Endothelial cell of umbilical vein (primary cell): ENCODE measurements around the gene LRRC56. TPM values are rescaled to one million over a fixed set of nuclear protein-coding genes. Genes with fewer than 3 reads are reported as not detected.

ENCODE experiments used
- BruUV-seq: library from RNA; stranded (reverse); fragments of 400-500 nt; replicated peaks from 2 replicates; lab custom pipeline; 2021; lab: Mats Ljungman, UMichigan
- CTCF ChIA-PET: fragments of 300-600, 350-600 bp; sonication (Branson Sonifier 250); formaldehyde crosslinking; loops from one replicate; lab custom pipeline; 2021; ENCODE audit warnings: antibody characterized with exemption, inconsistent platforms; lab: Charles Lee
- POLR2A ChIA-PET: fragments of 300-600, 350-600 bp; sonication (Branson Sonifier 250); formaldehyde crosslinking; loops from one replicate; lab custom pipeline; 2021; ENCODE audit warnings: antibody characterized with exemption, inconsistent platforms; lab: Charles Lee
- DNase-seq: peaks from one replicate; pipeline ENCODE4 v3.0.0-alpha.2; 2011; ENCODE audit warnings: low read depth, low spot score
- FAIRE-seq: peaks from 2 replicates; lab custom pipeline; 2011; peaks lifted over from hg19 to GRCh38; lab: Jason Lieb, UNC
- H2AFZ ChIP-seq: 2 replicates; pipeline ENCODE4 v1.6.0; 2012; ENCODE audit warnings: low read depth, low read length, control low read depth, inconsistent platforms
- H3K27ac ChIP-seq: 2 replicates; pipeline ENCODE4 v1.5.1; 2011; ENCODE audit warnings: low read depth, mild to moderate bottlenecking, control low read depth, low read length, moderate library complexity; ENCODE audit not compliant: insufficient read depth
- H3K27me3 ChIP-seq, 2 experiments: 2 replicates each; pipeline versions ENCODE4 v1.6.0 to v1.6.1; 2011; ENCODE audit warnings: low read length in 2 of 2, mixed read lengths in 1 of 2; ENCODE audit not compliant: control insufficient read depth in 2 of 2, insufficient read depth in 2 of 2
- H3K36me3 ChIP-seq, 2 experiments: 2 replicates in 1 of 2; 3 replicates in 1 of 2; pipeline ENCODE4 v1.5.1; 2011; ENCODE audit warnings: low read length in 2 of 2, mild to moderate bottlenecking in 1 of 2, moderate library complexity in 1 of 2; ENCODE audit not compliant: control insufficient read depth in 2 of 2, insufficient read depth in 2 of 2; ENCODE audit errors: extremely low read depth in 1 of 2
- H3K4me1 ChIP-seq: 3 replicates; pipeline ENCODE4 v1.5.1; 2011; ENCODE audit warnings: mild to moderate bottlenecking, low read length; ENCODE audit not compliant: control insufficient read depth, insufficient read depth; ENCODE audit errors: extremely low read depth
- H3K4me2 ChIP-seq: 2 replicates; pipeline ENCODE4 v1.6.1; 2011; ENCODE audit warnings: low read length, control low read depth, mixed read lengths; ENCODE audit not compliant: insufficient read depth
- H3K4me3 ChIP-seq, 3 experiments: fragments of 200-600 bp in 1 of 3; sonication (generic), shearing (Covaris generic) in 1 of 3; replicated peaks in 1 of 3; 2 replicates each; pipeline ENCODE4 v1.5.1; 2011 to 2016; ENCODE audit warnings: control low read depth in 3 of 3, low read length in 3 of 3, mild to moderate bottlenecking in 2 of 3, inconsistent platforms in 1 of 3, low read depth in 1 of 3, moderate library complexity in 1 of 3; ENCODE audit not compliant: insufficient read depth in 1 of 3
- H3K79me2 ChIP-seq: 2 replicates; pipeline ENCODE4 v1.6.0; 2012; ENCODE audit warnings: low read length, inconsistent platforms; ENCODE audit not compliant: control insufficient read depth, insufficient read depth
- H3K9ac ChIP-seq: replicated peaks from 2 replicates; pipeline ENCODE3; 2011; ENCODE audit warnings: low read length, control low read depth; ENCODE audit not compliant: insufficient read depth; ENCODE audit errors: extremely low read depth
- H3K9me1 ChIP-seq: replicated peaks from 3 replicates; pipeline ENCODE4 v1.6.0; 2011; ENCODE audit warnings: mild to moderate bottlenecking, low read length; ENCODE audit not compliant: control insufficient read depth, insufficient read depth; ENCODE audit errors: extremely low read depth
- H3K9me3 ChIP-seq: replicated peaks from 2 replicates; pipeline ENCODE4 v1.5.1; 2012; ENCODE audit warnings: low read length, inconsistent platforms; ENCODE audit not compliant: control insufficient read depth, insufficient read depth
- H4K20me1 ChIP-seq: replicated peaks from 2 replicates; pipeline ENCODE3; 2011; ENCODE audit warnings: mild to moderate bottlenecking, low read length; ENCODE audit not compliant: control insufficient read depth, insufficient read depth; ENCODE audit errors: extremely low read depth
- CTCF ChIP-seq, 2 donors: IDR thresholded peaks; 1 replicate in 1 of 2; 2 replicates in 1 of 2; pipeline ENCODE4 v1.5.1; 2011; ENCODE audit warnings: low read length in 2 of 2, mild to moderate bottlenecking in 2 of 2, moderate library complexity in 2 of 2, control low read depth in 1 of 2, inconsistent platforms in 1 of 2, low read depth in 1 of 2; ENCODE audit not compliant: insufficient read depth in 1 of 2; ENCODE audit errors: extremely low read depth in 1 of 2
- EZH2 ChIP-seq: IDR thresholded peaks from 2 replicates; pipeline ENCODE4 v1.6.1; 2012; ENCODE audit warnings: borderline replicate concordance, low read depth, mild to moderate bottlenecking, moderate library complexity, low read length, inconsistent platforms; ENCODE audit not compliant: severe bottlenecking
- FOS ChIP-seq: IDR thresholded peaks from 2 replicates; pipeline ENCODE4 v1.6.1; 2011; ENCODE audit warnings: mild to moderate bottlenecking, low read length, moderate library complexity, borderline replicate concordance; ENCODE audit not compliant: insufficient read depth
- GATA2 ChIP-seq: IDR thresholded peaks from 2 replicates; pipeline ENCODE4 v1.7.0; 2011; ENCODE audit warnings: low read depth, mild to moderate bottlenecking, moderate library complexity, mixed read lengths, low read length; ENCODE audit not compliant: insufficient read length, insufficient read depth
- JUN ChIP-seq: IDR thresholded peaks from 2 replicates; pipeline ENCODE4 v1.6.1; 2011; ENCODE audit warnings: borderline replicate concordance, low read depth; ENCODE audit not compliant: insufficient read length, insufficient read depth
- MAX ChIP-seq: IDR thresholded peaks from 2 replicates; pipeline ENCODE4 v1.6.1; 2011; ENCODE audit not compliant: insufficient read depth, insufficient read length
- MYC ChIP-seq: IDR thresholded peaks from one replicate; pipeline ENCODE4 v1.6.1; 2011; ENCODE audit warnings: mild to moderate bottlenecking, low read depth, low read length
- POLR2A ChIP-seq: IDR thresholded peaks from 2 replicates; pipeline ENCODE4 v1.6.1; 2012; ENCODE audit warnings: low read depth, mild to moderate bottlenecking, control low read depth, low read length
- POLR2AphosphoS5 ChIP-seq: IDR thresholded peaks from 2 replicates; pipeline ENCODE4 v1.6.1; 2012; ENCODE audit warnings: low read depth, mild to moderate bottlenecking, control low read depth, low read length, moderate library complexity; ENCODE audit not compliant: insufficient read depth
- dilution Hi-C: fragments of 300-500 bp; cut with MboI; formaldehyde crosslinking; loops from one replicate; pipeline ENCODE4 v1.15.0; 2019; ENCODE audit warnings: low sequenced_read_pairs; ENCODE audit not compliant: extremely low pct_ligation_motif_present
- intact Hi-C: fragments of 100-400 bp; cut with micrococcal nuclease; formaldehyde crosslinking; loops from one replicate; pipeline ENCODE4 v1.10.0; 2022
- polyA plus RNA-seq, 4 experiments: library from polyadenylated mRNA; depleted of rRNA in 3 of 4; stranded (reverse) in 3 of 4; unstranded in 1 of 4; fragments of >200 nt; gene quantifications; 2 replicates each; pipeline versions ENCODE4 v1.2.1 to v1.2.3, GENCODE V29; 2011 to 2012; ENCODE audit warnings: missing spikeins in 1 of 4
- total RNA-seq: library from RNA; stranded (reverse); gene quantifications from 2 replicates; pipeline ENCODE4 v1.2.3, GENCODE V29; 2021

The LRRC56 gene
- total and polyA plus RNA-seq, 2 donors (not counting 3 experiments of a cell fraction or from before 2014, with no cell fraction given) = 0.47 to 0.55 TPM

- Histone ChIP-seq H4K20me1 (no peaks in the 10 kb centered on the region), H3K79me2 (no peaks in the 10 kb centered on the region), H3K27ac (no peak overlapping the region), H3K4me1 (peaks cover 3% of the 10 kb centered on the region), H3K27me3 (no peaks in the 10 kb centered on the region), H3K4me3 (no peak overlapping the region), H2AFZ (no peak overlapping the region), H3K9me1 (no peaks in the 10 kb centered on the region), H3K9me3 (no peaks in the 10 kb centered on the region), H3K4me2 (no peak overlapping the region), H3K9ac (no peak overlapping the region), H3K36me3 (no peaks in the 10 kb centered on the region)
- TF ChIP-seq EZH2 (no peak), CTCF (IDR thresholded peaks at IDR 0.05; ENCODE audit: extremely low read depth in 1 of 2, insufficient read depth in 1 of 2, low read depth in 1 of 2, low read length in 2 of 2) (no peak), FOS (no peak)
- intact Hi-C loops = no loop called here
- ChIA-PET CTCF (no interaction called here), POLR2A (no interaction called here)
- BruUV-seq = no TSS peak
- no peak for DNase-seq
- FAIRE-seq = no peak
- dilution Hi-C loops = no loop called here
Measured at GRCh38 chr11:540583-541432, 3.5 kb downstream of the LRRC56 start.

GRCh38 chr11:541433-541885 is 4.1 kb downstream of the LRRC56 start:
- H3K9me3 ChIP-seq = no peaks in the 10 kb centered on the region
- no peaks in the 10 kb centered on the region for H4K20me1 ChIP-seq
- FAIRE-seq = no peak
- dilution Hi-C loops = no loop called here
- H2AFZ ChIP-seq = no peak overlapping the region
- peaks cover 3% of the 10 kb centered on the region for H3K4me1 ChIP-seq
- no TSS peak for BruUV-seq
- ChIA-PET POLR2A (no interaction called here), CTCF (no interaction called here)
- no peaks in the 10 kb centered on the region for H3K9me1 ChIP-seq
- H3K4me2 ChIP-seq = no peak overlapping the region
- H3K79me2 ChIP-seq = no peaks in the 10 kb centered on the region
- no peak overlapping the region for H3K27ac ChIP-seq
- intact Hi-C loops = no loop called here
- no peak overlapping the region for H3K9ac ChIP-seq
- no peaks in the 10 kb centered on the region for H3K27me3 ChIP-seq
- no peak for DNase-seq
- H3K36me3 ChIP-seq = no peaks in the 10 kb centered on the region
- no peak for TF ChIP-seq GATA2
- no peak for TF ChIP-seq MYC
- no peak for TF ChIP-seq MAX
- no peak for TF ChIP-seq JUN
- TF ChIP-seq POLR2A = no peak
- no peak for TF ChIP-seq CTCF (IDR thresholded peaks at IDR 0.05; ENCODE audit: extremely low read depth in 1 of 2, insufficient read depth in 1 of 2, low read depth in 1 of 2, low read length in 2 of 2)
- no peak for TF ChIP-seq FOS
- TF ChIP-seq POLR2AphosphoS5 = no peak
- no peak for TF ChIP-seq EZH2
- no peak overlapping the region for H3K4me3 ChIP-seq
